H1 (cell line): ENCODE results near the gene ACTN4. TPM values are rescaled to one million over a fixed set of nuclear protein-coding genes. Genes with fewer than 3 reads are reported as not detected.

Source experiments
- CBX5 ChIP-seq: fragments of 300-800, 300-1000 bp; sonication (generic); IDR thresholded peaks from 2 replicates; pipeline ENCODE4 v1.7.1; 2016; ENCODE audit warnings: antibody characterized with exemption, low read length, low read depth
- CBX8 ChIP-seq: fragments of 300-800, 300-1000 bp; sonication (generic); IDR thresholded peaks from 2 replicates; pipeline ENCODE4 v1.7.1; 2016; ENCODE audit warnings: low read depth, low read length, borderline replicate concordance
- CTBP2 ChIP-seq: IDR thresholded peaks from 2 replicates; pipeline ENCODE4 v1.7.0; 2011; ENCODE audit warnings: borderline replicate concordance, mild to moderate bottlenecking, moderate library complexity, mixed read lengths, low read length; ENCODE audit not compliant: insufficient read depth, insufficient read length
- CTCF ChIP-seq, 3 experiments: IDR thresholded peaks; 1 replicate in 2 of 3; 2 replicates in 1 of 3; pipeline versions ENCODE4 v1.5.1 to v1.6.1; 2011; ENCODE audit warnings: low read length in 3 of 3, mild to moderate bottlenecking in 3 of 3, inconsistent platforms in 2 of 3, low read depth in 1 of 3, moderate library complexity in 1 of 3; ENCODE audit not compliant: insufficient read depth in 1 of 3; ENCODE audit errors: control extremely low read depth in 1 of 3
- JUN ChIP-seq: IDR thresholded peaks from 2 replicates; pipeline ENCODE4 v1.6.1; 2011; ENCODE audit warnings: low read depth, mild to moderate bottlenecking, improper control_type of control experiment, low read length
- KDM5A ChIP-seq: fragments of 200-600 bp; IDR thresholded peaks from 2 replicates; pipeline ENCODE4 v1.7.1; 2012; ENCODE audit warnings: mild to moderate bottlenecking, low read length, inconsistent platforms, mixed read lengths
- POU5F1 ChIP-seq: IDR thresholded peaks from 2 replicates; pipeline ENCODE4 v1.6.1; 2011; ENCODE audit warnings: low read depth, mild to moderate bottlenecking, low read length, moderate library complexity
- SP1 ChIP-seq: IDR thresholded peaks from 2 replicates; pipeline ENCODE4 v1.6.1; 2011; ENCODE audit warnings: low read depth, low read length
- polyA plus RNA-seq, 7 experiments: library from polyadenylated mRNA; depleted of rRNA in 3 of 7; stranded (reverse) in 5 of 7; unstranded in 2 of 7; fragments of >200 nt in 5 of 7; fragments of 200-250 nt in 2 of 7; gene quantifications; 1 replicate in 5 of 7; 2 replicates in 1 of 7; 4 replicates in 1 of 7; pipeline versions ENCODE4 v1.2.1 to v1.2.3, GENCODE V29; 2011 to 2013; ENCODE audit warnings: missing spikeins in 2 of 7, mixed read lengths in 2 of 7
- total RNA-seq: library from RNA; stranded (reverse); fragmentation: NEBNext Ultra II Directional; extraction: Animal tissue kit (Norgen Biotek cat#: 25700); gene quantifications from 2 replicates; pipeline ENCODE4 v1.2.1, GENCODE V29; 2021
- TF ChIP-seq, protein P1 (sequence below): fragments of 300-600 bp; sonication (generic); IDR thresholded peaks from 2 replicates; pipeline ENCODE4 v1.7.1; 2012; ENCODE audit warnings: low read length, moderate library complexity, mild to moderate bottlenecking, inconsistent platforms; ENCODE audit not compliant: insufficient replicate concordance

Gene ACTN4
- total and polyA plus RNA-seq, 2 of the 8 experiments (the other 6 are each of a cell fraction or from before 2014, with no cell fraction given), result 211 to 520 TPM

DNA sequence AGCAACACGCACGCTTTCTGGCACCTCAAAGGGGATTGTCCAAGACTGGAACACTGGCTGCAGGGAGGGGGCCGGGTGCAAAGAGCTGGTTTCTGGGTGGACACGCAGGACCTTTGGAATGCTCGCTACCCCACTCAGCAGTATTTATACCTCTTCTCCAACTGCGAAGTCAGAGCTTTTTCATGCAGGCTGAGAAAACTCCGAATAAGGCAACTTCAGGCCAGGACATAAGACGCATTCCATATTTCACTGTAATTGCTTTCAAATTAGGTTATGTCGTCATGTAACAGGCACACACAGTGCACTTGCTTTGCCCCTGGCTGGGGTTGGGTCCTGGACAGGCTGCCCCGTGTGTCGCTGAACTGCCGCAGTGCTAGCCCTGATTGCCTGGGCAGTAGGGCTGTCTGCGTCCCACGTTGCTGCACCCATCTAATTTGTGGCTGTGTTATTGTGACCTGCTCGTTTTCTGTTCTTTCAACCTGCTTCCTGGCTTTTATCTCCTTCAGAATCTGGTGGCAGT, 44.5 kb downstream of the ACTN4 start (continued):
- TF ChIP-seq, protein P1, sequence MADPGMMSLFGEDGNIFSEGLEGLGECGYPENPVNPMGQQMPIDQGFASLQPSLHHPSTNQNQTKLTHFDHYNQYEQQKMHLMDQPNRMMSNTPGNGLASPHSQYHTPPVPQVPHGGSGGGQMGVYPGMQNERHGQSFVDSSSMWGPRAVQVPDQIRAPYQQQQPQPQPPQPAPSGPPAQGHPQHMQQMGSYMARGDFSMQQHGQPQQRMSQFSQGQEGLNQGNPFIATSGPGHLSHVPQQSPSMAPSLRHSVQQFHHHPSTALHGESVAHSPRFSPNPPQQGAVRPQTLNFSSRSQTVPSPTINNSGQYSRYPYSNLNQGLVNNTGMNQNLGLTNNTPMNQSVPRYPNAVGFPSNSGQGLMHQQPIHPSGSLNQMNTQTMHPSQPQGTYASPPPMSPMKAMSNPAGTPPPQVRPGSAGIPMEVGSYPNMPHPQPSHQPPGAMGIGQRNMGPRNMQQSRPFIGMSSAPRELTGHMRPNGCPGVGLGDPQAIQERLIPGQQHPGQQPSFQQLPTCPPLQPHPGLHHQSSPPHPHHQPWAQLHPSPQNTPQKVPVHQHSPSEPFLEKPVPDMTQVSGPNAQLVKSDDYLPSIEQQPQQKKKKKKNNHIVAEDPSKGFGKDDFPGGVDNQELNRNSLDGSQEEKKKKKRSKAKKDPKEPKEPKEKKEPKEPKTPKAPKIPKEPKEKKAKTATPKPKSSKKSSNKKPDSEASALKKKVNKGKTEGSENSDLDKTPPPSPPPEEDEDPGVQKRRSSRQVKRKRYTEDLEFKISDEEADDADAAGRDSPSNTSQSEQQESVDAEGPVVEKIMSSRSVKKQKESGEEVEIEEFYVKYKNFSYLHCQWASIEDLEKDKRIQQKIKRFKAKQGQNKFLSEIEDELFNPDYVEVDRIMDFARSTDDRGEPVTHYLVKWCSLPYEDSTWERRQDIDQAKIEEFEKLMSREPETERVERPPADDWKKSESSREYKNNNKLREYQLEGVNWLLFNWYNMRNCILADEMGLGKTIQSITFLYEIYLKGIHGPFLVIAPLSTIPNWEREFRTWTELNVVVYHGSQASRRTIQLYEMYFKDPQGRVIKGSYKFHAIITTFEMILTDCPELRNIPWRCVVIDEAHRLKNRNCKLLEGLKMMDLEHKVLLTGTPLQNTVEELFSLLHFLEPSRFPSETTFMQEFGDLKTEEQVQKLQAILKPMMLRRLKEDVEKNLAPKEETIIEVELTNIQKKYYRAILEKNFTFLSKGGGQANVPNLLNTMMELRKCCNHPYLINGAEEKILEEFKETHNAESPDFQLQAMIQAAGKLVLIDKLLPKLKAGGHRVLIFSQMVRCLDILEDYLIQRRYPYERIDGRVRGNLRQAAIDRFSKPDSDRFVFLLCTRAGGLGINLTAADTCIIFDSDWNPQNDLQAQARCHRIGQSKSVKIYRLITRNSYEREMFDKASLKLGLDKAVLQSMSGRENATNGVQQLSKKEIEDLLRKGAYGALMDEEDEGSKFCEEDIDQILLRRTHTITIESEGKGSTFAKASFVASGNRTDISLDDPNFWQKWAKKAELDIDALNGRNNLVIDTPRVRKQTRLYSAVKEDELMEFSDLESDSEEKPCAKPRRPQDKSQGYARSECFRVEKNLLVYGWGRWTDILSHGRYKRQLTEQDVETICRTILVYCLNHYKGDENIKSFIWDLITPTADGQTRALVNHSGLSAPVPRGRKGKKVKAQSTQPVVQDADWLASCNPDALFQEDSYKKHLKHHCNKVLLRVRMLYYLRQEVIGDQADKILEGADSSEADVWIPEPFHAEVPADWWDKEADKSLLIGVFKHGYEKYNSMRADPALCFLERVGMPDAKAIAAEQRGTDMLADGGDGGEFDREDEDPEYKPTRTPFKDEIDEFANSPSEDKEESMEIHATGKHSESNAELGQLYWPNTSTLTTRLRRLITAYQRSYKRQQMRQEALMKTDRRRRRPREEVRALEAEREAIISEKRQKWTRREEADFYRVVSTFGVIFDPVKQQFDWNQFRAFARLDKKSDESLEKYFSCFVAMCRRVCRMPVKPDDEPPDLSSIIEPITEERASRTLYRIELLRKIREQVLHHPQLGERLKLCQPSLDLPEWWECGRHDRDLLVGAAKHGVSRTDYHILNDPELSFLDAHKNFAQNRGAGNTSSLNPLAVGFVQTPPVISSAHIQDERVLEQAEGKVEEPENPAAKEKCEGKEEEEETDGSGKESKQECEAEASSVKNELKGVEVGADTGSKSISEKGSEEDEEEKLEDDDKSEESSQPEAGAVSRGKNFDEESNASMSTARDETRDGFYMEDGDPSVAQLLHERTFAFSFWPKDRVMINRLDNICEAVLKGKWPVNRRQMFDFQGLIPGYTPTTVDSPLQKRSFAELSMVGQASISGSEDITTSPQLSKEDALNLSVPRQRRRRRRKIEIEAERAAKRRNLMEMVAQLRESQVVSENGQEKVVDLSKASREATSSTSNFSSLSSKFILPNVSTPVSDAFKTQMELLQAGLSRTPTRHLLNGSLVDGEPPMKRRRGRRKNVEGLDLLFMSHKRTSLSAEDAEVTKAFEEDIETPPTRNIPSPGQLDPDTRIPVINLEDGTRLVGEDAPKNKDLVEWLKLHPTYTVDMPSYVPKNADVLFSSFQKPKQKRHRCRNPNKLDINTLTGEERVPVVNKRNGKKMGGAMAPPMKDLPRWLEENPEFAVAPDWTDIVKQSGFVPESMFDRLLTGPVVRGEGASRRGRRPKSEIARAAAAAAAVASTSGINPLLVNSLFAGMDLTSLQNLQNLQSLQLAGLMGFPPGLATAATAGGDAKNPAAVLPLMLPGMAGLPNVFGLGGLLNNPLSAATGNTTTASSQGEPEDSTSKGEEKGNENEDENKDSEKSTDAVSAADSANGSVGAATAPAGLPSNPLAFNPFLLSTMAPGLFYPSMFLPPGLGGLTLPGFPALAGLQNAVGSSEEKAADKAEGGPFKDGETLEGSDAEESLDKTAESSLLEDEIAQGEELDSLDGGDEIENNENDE, result no peak
- no peak for TF ChIP-seq KDM5A
- no peak for TF ChIP-seq CTCF (IDR thresholded peaks at IDR 0.05; ENCODE audit: control extremely low read depth in 1 of 3, insufficient read depth in 1 of 3, low read depth in 1 of 3, low read length in 3 of 3)
- no peak for TF ChIP-seq SP1
- TF ChIP-seq CBX8, result no peak
- TF ChIP-seq POU5F1, result no peak
- no peak for TF ChIP-seq CBX5
- TF ChIP-seq JUN, result no peak
- no peak for TF ChIP-seq CTBP2
